Upper lobe of left lung (tissue), 6 donors: ENCODE results near the gene GINS1. TPM values are rescaled to one million over a fixed set of nuclear protein-coding genes. Genes with fewer than 3 reads are reported as not detected.
A peak's percentile ranks its signal among the peaks of the same experiment; 100 is the strongest.

Source experiments
- ATAC-seq, 2 donors: fragments of 200-7000 bp; cut with Tn5 transposase; one replicate each; pipeline ENCODE4 v1.9.1; 2022; ENCODE audit warnings: mild to moderate bottlenecking in 2 of 2, moderate library complexity in 2 of 2; ENCODE audit not compliant: low FRiP score in 2 of 2
- DNase-seq, 2 donors: peaks; one replicate each; pipeline ENCODE4 v3.0.0-alpha.2; 2019 to 2020
- H3K27ac ChIP-seq, 4 donors: fragments of 200-600 bp; sonication (generic); one replicate each; pipeline ENCODE4 v1.5.1; 2016 to 2019
- H3K27me3 ChIP-seq, 4 donors: fragments of 200-600 bp; sonication (generic); one replicate each; pipeline ENCODE4 v1.5.1; 2017 to 2019
- H3K36me3 ChIP-seq, 4 donors: fragments of 200-600 bp; sonication (generic); one replicate each; pipeline ENCODE4 v1.5.1; 2016 to 2019
- H3K4me1 ChIP-seq, 4 donors: fragments of 200-600 bp; sonication (generic); one replicate each; pipeline ENCODE4 v1.5.1; 2018 to 2019
- H3K4me3 ChIP-seq, 4 donors: fragments of 200-600 bp; sonication (generic); one replicate each; pipeline ENCODE4 v1.5.1; 2017 to 2019; ENCODE audit warnings: mild to moderate bottlenecking in 2 of 4, moderate library complexity in 1 of 4
- H3K9me3 ChIP-seq, 4 donors: fragments of 200-600 bp; sonication (generic); one replicate each; pipeline ENCODE4 v1.5.1; 2018 to 2019
- EP300 ChIP-seq, 4 donors: sonication (generic); formaldehyde crosslinking; IDR thresholded peaks; one replicate each; pipeline ENCODE4 v1.5.1; 2017; ENCODE audit warnings: antibody characterized with exemption in 4 of 4, control low read depth in 2 of 4
- POLR2A ChIP-seq, 4 donors: fragments of 450-650 bp; IDR thresholded peaks; one replicate each; pipeline ENCODE4 v1.5.1; 2016 to 2017; ENCODE audit warnings: antibody characterized with exemption in 4 of 4, mild to moderate bottlenecking in 2 of 4
- POLR2AphosphoS5 ChIP-seq, 2 donors: sonication (generic); formaldehyde crosslinking; IDR thresholded peaks; one replicate each; pipeline ENCODE4 v1.5.1; 2017; ENCODE audit warnings: antibody characterized with exemption in 2 of 2
- whole genome bisulfite sequencing, 2 donors: methylation state at CpG; one replicate each; pipeline ENCODE4 v1.1.5; 2017 to 2018; 5-methylcytosine and 5-hydroxymethylcytosine counted together
- total RNA-seq, 6 donors: library from RNA; depleted of rRNA in 4 of 6; stranded (reverse); fragments of >200 nt in 4 of 6; gene quantifications; one replicate each; pipeline versions ENCODE4 v1.1.0 to v1.2.1, GENCODE V29; 2016 to 2021
- TF ChIP-seq, protein P1 (sequence below), 6 experiments: fragments of 450-650 bp in 4 of 6; fragments of 200-600 bp in 2 of 6; sonication (generic) in 2 of 6; IDR thresholded peaks; one replicate each; pipeline ENCODE4 v1.5.1; 2016 to 2019; ENCODE audit warnings: antibody characterized with exemption in 6 of 6
- donor health status: DM: no; HTN: no; CAD: no; lungs with moderate emphysema.
- donor health status: DM: no; HTN: yes; CAD: no; lungs with severe emphysema.

GINS1 gene
- total RNA-seq, 6 donors from 2014 or later, result under 0.01 to 1.8 (median 0.77) TPM

- H3K36me3 ChIP-seq, result peaks cover 0 to 24% (median 7%) of the 10 kb centered on the region in 4 donors
- H3K4me1 ChIP-seq, result no peaks in the 10 kb centered on the region
- ATAC-seq, result no peak
- H3K27ac ChIP-seq, result no peak overlapping the region
- H3K4me3 ChIP-seq, result no peak overlapping the region
- TF ChIP-seq, protein P1, sequence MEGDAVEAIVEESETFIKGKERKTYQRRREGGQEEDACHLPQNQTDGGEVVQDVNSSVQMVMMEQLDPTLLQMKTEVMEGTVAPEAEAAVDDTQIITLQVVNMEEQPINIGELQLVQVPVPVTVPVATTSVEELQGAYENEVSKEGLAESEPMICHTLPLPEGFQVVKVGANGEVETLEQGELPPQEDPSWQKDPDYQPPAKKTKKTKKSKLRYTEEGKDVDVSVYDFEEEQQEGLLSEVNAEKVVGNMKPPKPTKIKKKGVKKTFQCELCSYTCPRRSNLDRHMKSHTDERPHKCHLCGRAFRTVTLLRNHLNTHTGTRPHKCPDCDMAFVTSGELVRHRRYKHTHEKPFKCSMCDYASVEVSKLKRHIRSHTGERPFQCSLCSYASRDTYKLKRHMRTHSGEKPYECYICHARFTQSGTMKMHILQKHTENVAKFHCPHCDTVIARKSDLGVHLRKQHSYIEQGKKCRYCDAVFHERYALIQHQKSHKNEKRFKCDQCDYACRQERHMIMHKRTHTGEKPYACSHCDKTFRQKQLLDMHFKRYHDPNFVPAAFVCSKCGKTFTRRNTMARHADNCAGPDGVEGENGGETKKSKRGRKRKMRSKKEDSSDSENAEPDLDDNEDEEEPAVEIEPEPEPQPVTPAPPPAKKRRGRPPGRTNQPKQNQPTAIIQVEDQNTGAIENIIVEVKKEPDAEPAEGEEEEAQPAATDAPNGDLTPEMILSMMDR (IDR thresholded peaks at IDR 0.05), result no peak
- TF ChIP-seq EP300 (IDR thresholded peaks at IDR 0.05), result no peak
- no peak for TF ChIP-seq POLR2AphosphoS5 (IDR thresholded peaks at IDR 0.05)
- no peak for TF ChIP-seq POLR2A (IDR thresholded peaks at IDR 0.05)
- no peaks in the 10 kb centered on the region for H3K27me3 ChIP-seq
- H3K9me3 ChIP-seq, result no peaks in the 10 kb centered on the region
- DNase-seq, result peak in 1 of 2 donors; percentile 69
- WGBS, 2 donors, result 82 to 88% methylated on average over 22 to 24 of the region's 24 CpGs
These were observed 71.6 kb downstream of the GINS1 start for GRCh38 chr20:25478889-25479568.

DNA sequence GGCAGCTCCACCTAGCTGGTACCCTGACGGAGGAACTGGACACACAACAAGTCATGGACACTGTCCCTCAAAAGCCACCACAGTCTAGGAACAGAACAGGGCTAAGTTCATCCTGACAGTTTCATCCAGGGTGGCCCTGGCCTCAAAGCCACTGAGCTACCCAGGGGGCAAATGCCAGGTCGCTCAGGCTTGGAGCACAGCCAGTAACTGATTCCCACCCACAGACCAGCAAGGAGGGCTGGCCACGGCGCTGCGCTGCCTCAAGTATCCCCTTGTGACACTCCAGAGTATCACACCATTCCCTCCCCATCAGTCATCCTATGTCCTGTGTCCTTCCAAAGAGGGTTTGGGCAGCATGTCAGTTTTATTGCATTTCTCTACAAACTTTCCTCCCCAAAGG is 72.2 kb downstream of the GINS1 start:
- DNase-seq, result peak in 1 of 2 donors; percentile 68
- H3K36me3 ChIP-seq, result peaks cover 0 to 24% (median 7%) of the 10 kb centered on the region in 4 donors
- no peaks in the 10 kb centered on the region for H3K9me3 ChIP-seq
- 89 to 90% methylated on average over 4 to 5 of the region's 5 CpGs for WGBS, 2 donors
- no peaks in the 10 kb centered on the region for H3K27me3 ChIP-seq
- no peak for TF ChIP-seq POLR2AphosphoS5 (IDR thresholded peaks at IDR 0.05)
- TF ChIP-seq, protein P1 (IDR thresholded peaks at IDR 0.05), result no peak
- no peak overlapping the region for H3K4me3 ChIP-seq
- no peak for ATAC-seq
- H3K27ac ChIP-seq, result no peak overlapping the region
- H3K4me1 ChIP-seq, result no peaks in the 10 kb centered on the region

DNA sequence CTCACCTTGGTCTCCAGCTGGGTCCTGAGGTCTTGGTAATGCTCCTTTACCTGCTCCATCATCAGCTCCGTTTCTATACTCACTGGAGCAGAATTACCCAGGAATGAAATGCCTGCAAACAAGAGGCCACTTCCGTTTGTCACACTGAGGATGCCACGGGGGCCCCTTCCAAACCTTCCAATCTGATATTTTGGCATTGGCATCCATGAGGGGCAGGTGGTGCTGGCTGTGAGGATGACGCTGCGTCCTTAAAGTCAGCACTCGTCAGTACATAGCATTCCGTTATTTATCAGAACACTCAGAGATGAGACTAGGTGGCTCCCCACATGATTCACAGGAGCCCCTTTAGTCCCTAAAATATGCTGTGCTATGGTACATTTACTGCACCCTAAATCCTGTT is 72.7 kb downstream of the GINS1 start:
- H3K36me3 ChIP-seq, result peaks cover 0 to 24% (median 7%) of the 10 kb centered on the region in 4 donors
- TF ChIP-seq POLR2AphosphoS5 (IDR thresholded peaks at IDR 0.05) (no peak), EP300 (IDR thresholded peaks at IDR 0.05) (no peak), POLR2A (IDR thresholded peaks at IDR 0.05) (no peak)
- TF ChIP-seq, protein P1 (IDR thresholded peaks at IDR 0.05), result no peak
- WGBS, 2 donors, result 96 to 98% methylated on average over 7 of the region's 7 CpGs

DNA sequence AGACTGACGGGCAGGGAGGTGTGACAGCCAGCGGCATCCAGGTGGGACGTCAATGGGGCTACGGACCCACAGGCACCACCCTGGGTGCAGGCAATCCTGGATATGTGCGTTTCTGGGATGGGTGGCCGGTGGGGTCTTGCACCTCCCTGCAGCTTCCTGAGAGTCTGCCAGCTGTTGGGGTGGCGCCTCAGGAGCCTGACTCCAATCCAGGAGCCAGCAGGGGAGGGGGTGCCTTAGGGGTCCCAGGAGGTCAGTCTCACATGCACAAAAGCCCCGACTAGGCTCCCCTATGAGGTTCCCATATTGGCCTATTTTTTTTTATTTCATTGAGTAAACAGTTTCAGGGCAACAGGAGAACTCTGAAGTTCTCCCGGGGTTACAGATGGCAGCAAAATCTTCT is 73.3 kb downstream of the GINS1 start:
- Histone ChIP-seq H3K4me1 (no peaks in the 10 kb centered on the region), H3K4me3 (no peak overlapping the region), H3K36me3 (peaks cover 0 to 24% (median 7%) of the 10 kb centered on the region in 4 donors), H3K9me3 (no peaks in the 10 kb centered on the region), H3K27me3 (no peaks in the 10 kb centered on the region), H3K27ac (no peak overlapping the region)
- TF ChIP-seq POLR2AphosphoS5 (IDR thresholded peaks at IDR 0.05) (no peak), POLR2A (IDR thresholded peaks at IDR 0.05) (no peak), EP300 (IDR thresholded peaks at IDR 0.05) (no peak)
- TF ChIP-seq, protein P1 (IDR thresholded peaks at IDR 0.05), result no peak
- DNase-seq (no peak), ATAC-seq (no peak)
- 86 to 98% methylated on average over 4 to 9 of the region's 9 CpGs for WGBS, 2 donors

More for the DNA sequence above, 72.7 kb downstream of the GINS1 start:
- ATAC-seq (no peak), DNase-seq (no peak)
- H3K4me1 ChIP-seq, result no peaks in the 10 kb centered on the region
- H3K9me3 ChIP-seq, result no peaks in the 10 kb centered on the region
- no peak overlapping the region for H3K27ac ChIP-seq
- no peaks in the 10 kb centered on the region for H3K27me3 ChIP-seq
- H3K4me3 ChIP-seq, result no peak overlapping the region
